RWPE2 (cell line): Measurements from ENCODE around the gene CYP4A22.

Source experiments
- ATAC-seq: fragments of 200-7000 bp; cut with Tn5 transposase; 3 replicates; pipeline ENCODE4 v1.9.1; 2021; ENCODE audit warnings: low read depth
- DNase-seq: peaks from one replicate; pipeline ENCODE4 v3.0.0-alpha.2; 2020; ENCODE audit warnings: low spot score
- H3K27ac ChIP-seq: fragments of 450-650 bp; 2 replicates; pipeline ENCODE4 v1.5.1; 2017; ENCODE audit warnings: mild to moderate bottlenecking; ENCODE audit not compliant: poor library complexity, severe bottlenecking
- H3K27me3 ChIP-seq: fragments of 250-450 bp; sonication (Bioruptor Pico); 2 replicates; pipeline ENCODE4 v1.5.1; 2021; ENCODE audit warnings: mild to moderate bottlenecking, moderate library complexity; ENCODE audit not compliant: insufficient read depth, poor library complexity, severe bottlenecking
- H3K36me3 ChIP-seq: fragments of 250-450 bp; sonication (Bioruptor Pico); 2 replicates; pipeline ENCODE4 v1.5.1; 2020; ENCODE audit warnings: low read depth, mild to moderate bottlenecking, moderate library complexity
- H3K4me1 ChIP-seq: fragments of 250-450 bp; sonication (Bioruptor Pico); 2 replicates; pipeline ENCODE4 v1.5.1; 2021; ENCODE audit warnings: mild to moderate bottlenecking, moderate library complexity; ENCODE audit not compliant: insufficient read depth, poor library complexity, severe bottlenecking
- H3K4me3 ChIP-seq: fragments of 250-450 bp; sonication (Bioruptor Pico); 2 replicates; pipeline ENCODE4 v1.5.1; 2021; ENCODE audit warnings: mild to moderate bottlenecking, moderate library complexity; ENCODE audit not compliant: severe bottlenecking
- H3K9me3 ChIP-seq: fragments of 250-450 bp; sonication (Bioruptor Pico); 2 replicates; pipeline ENCODE4 v1.5.1; 2021; ENCODE audit warnings: mild to moderate bottlenecking, moderate library complexity; ENCODE audit not compliant: severe bottlenecking
- CTCF ChIP-seq: fragments of 450-650 bp; IDR thresholded peaks from one replicate; pipeline ENCODE4 v1.5.1; 2017; ENCODE audit warnings: mild to moderate bottlenecking, moderate library complexity; ENCODE audit not compliant: poor library complexity, severe bottlenecking

CYP4A22 gene

DNA sequence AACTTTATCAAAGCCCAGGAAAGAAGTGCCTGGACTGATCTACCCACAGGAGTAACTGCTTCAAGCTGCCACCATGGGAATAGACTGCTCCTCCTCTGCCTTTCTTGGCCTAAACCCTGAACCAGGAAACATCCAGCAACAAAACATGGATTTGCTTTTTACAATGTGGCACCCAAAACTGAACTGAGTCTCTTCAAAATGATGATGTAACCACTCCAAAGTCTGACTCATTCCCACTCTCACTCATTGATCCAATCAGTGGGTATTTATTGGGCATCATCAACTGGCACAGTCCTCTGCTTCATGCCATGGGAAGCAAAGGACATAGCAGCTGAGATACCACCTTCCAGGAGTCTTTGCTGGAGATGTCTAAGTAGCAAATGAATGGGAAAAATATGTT is 23.5 kb downstream of the CYP4A22 start:
- no peak overlapping the region for H3K4me3 ChIP-seq
- H3K27me3 ChIP-seq = no peaks in the 10 kb centered on the region
- no peak for TF ChIP-seq CTCF
- no peak overlapping the region for H3K27ac ChIP-seq
- ATAC-seq (no peak), DNase-seq (no peak)
- no peaks in the 10 kb centered on the region for H3K9me3 ChIP-seq
- no peaks in the 10 kb centered on the region for H3K4me1 ChIP-seq
- H3K36me3 ChIP-seq = no peaks in the 10 kb centered on the region

DNA sequence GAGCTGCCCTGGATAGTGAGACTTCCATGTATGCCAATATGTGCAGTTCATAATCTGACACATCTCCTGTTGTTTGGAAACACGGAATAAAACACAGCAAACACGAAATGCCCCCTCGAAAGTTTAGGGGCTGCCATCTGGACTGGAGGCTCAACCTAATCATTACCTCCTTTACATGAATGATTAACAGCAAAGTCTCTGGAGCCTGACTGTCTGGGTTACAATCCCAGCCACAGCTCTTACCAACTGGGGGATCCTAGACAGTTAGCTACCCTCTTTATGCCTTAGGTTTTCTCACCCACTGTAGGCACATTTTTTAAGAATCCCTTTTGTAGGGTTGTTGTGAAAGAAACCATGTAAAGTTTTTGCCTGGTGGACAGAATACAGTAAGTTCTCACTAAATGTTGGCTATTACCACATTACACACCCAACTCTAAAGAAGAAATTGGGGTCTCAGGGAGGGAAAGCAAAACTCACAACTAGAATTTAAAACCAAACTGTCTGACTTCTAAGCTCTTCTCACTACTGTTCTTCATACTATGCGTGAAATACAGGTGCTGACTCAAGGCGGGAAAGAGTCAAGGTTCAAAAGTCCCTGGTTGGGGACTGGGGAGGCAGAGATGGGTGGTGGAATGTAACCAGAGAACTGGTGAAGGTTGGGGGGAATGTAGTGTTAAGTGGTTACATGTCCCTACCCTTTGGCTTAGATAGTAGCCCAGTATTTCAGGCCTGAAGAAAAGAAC is 24.2 kb downstream of the CYP4A22 start:
- Histone ChIP-seq H3K27me3 (no peaks in the 10 kb centered on the region), H3K4me3 (no peak overlapping the region), H3K4me1 (no peaks in the 10 kb centered on the region), H3K9me3 (no peaks in the 10 kb centered on the region), H3K36me3 (no peaks in the 10 kb centered on the region), H3K27ac (no peak overlapping the region)
- ATAC-seq = no peak
- no peak for DNase-seq
- TF ChIP-seq CTCF = no peak

- Histone ChIP-seq H3K27me3 (no peaks in the 10 kb centered on the region), H3K27ac (no peak overlapping the region), H3K9me3 (no peaks in the 10 kb centered on the region), H3K4me1 (no peaks in the 10 kb centered on the region), H3K4me3 (no peak overlapping the region), H3K36me3 (no peaks in the 10 kb centered on the region)
- no peak for ATAC-seq
- TF ChIP-seq CTCF = no peak
- DNase-seq = no peak
These were observed 27.3 kb downstream of the CYP4A22 start for GRCh38 chr1:47164552-47164951.

- no peak overlapping the region for H3K27ac ChIP-seq
- no peaks in the 10 kb centered on the region for H3K9me3 ChIP-seq
- ATAC-seq (no peak), DNase-seq (peak; percentile 7)
- no peak for TF ChIP-seq CTCF
- no peaks in the 10 kb centered on the region for H3K4me1 ChIP-seq
- no peak overlapping the region for H3K4me3 ChIP-seq
- no peaks in the 10 kb centered on the region for H3K27me3 ChIP-seq
- H3K36me3 ChIP-seq = no peaks in the 10 kb centered on the region
These were observed 35.5 kb downstream of the CYP4A22 start for GRCh38 chr1:47172782-47173181.

DNA sequence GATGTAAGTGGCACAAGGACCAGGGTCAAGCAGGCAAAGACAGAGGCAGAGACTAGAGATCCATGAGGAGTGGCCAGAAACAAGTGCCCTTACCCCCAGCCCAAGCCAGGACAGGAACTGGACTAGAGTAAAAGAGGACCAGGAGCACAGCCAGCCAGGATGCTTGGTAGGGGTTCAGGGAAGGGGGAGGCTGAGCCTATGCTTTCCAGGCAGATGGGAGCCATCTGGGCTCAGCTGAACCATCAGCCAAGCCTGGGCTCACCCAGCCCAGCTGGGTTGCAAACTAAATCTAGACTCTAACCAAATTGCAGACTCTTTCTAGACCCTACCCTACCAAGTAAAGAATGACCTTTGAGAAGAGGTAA is 37.4 kb downstream of the CYP4A22 start:
- ATAC-seq = no peak

More for the DNA sequence above, 37.4 kb downstream of the CYP4A22 start:
- Histone ChIP-seq H3K9me3 (no peaks in the 10 kb centered on the region), H3K4me3 (no peak overlapping the region), H3K27me3 (no peaks in the 10 kb centered on the region), H3K4me1 (no peaks in the 10 kb centered on the region), H3K36me3 (no peaks in the 10 kb centered on the region), H3K27ac (no peak overlapping the region)
- no peak for TF ChIP-seq CTCF
- DNase-seq = peak; percentile 29
